HCT116 (cell line): Measurements from ENCODE around the gene PKDCC. TPM values are rescaled to one million over a fixed set of nuclear protein-coding genes. Genes with fewer than 3 reads are reported as not detected.

ENCODE experiments used
- ATAC-seq: fragments of 200-7000 bp; cut with Tn5 transposase; 2 replicates; pipeline ENCODE4 v1.9.1; 2020; ENCODE audit warnings: mild to moderate bottlenecking, moderate library complexity
- BruUV-seq: library from RNA; stranded (reverse); fragments of 400-500 nt; replicated peaks from 2 replicates; lab custom pipeline; 2021; lab: Mats Ljungman, UMichigan
- CTCF ChIA-PET: fragments of 300-600 bp; sonication (Branson Sonifier 250); formaldehyde crosslinking; loops from one replicate; lab custom pipeline; 2021; ENCODE audit warnings: antibody characterized with exemption; lab: Charles Lee
- POLR2A ChIA-PET: fragments of 300-600, 350-600 bp; sonication (Branson Sonifier 250); formaldehyde crosslinking; loops from one replicate; lab custom pipeline; 2021; ENCODE audit warnings: antibody characterized with exemption; lab: Charles Lee
- RAD21 ChIA-PET, 2 experiments: fragments of 300-600 bp; sonication (Branson Sonifier 250); formaldehyde crosslinking; loops; one replicate each; lab custom pipeline; 2023; ENCODE audit warnings: low total read pairs in 2 of 2; ENCODE audit not compliant: uncharacterized antibody in 2 of 2, unreplicated experiment in 2 of 2, low non-redundant PET in 1 of 2; lab: Charles Lee
- DNase-seq: peaks from one replicate; pipeline ENCODE4 v3.0.0-alpha.2; 2010; ENCODE audit warnings: low read depth, low spot score
- H2AFZ ChIP-seq: fragments of 200-600 bp; shearing (Covaris generic), sonication (generic); 2 replicates; pipeline ENCODE4 v1.6.1; 2017; ENCODE audit warnings: low read depth, mixed run types, mixed read lengths, antibody characterized with exemption, low read length; ENCODE audit not compliant: poor library complexity, severe bottlenecking
- H3K27ac ChIP-seq: 2 replicates; pipeline ENCODE4 v1.5.1; 2012; ENCODE audit warnings: low read depth, low read length
- H3K27me3 ChIP-seq: fragments of 200-600 bp; sonication (generic); 2 replicates; pipeline ENCODE4 v1.6.1; 2016; ENCODE audit warnings: mixed run types, low read length, mixed read lengths; ENCODE audit not compliant: insufficient read depth
- H3K36me3 ChIP-seq, 2 experiments: fragments of 200-500 bp in 1 of 2; fragments of 200-600 bp in 1 of 2; sonication (Bioruptor generic) in 1 of 2; sonication (generic) in 1 of 2; 2 replicates each; pipeline versions ENCODE4 v1.5.1 to v1.6.1; 2014 to 2016; ENCODE audit warnings: low read length in 2 of 2, inconsistent platforms in 1 of 2, mixed read lengths in 1 of 2, mixed run types in 1 of 2; ENCODE audit not compliant: insufficient read depth in 2 of 2, control insufficient read depth in 1 of 2
- H3K4me1 ChIP-seq, 2 experiments: fragments of 200-600 bp in 1 of 2; sonication (generic) in 1 of 2; 2 replicates each; pipeline versions ENCODE4 v1.5.1 to v1.6.1; 2012 to 2017; ENCODE audit warnings: low read length in 2 of 2, inconsistent platforms in 1 of 2, mild to moderate bottlenecking in 1 of 2, mixed read lengths in 1 of 2, mixed run types in 1 of 2, moderate library complexity in 1 of 2; ENCODE audit not compliant: insufficient read depth in 2 of 2, control insufficient read depth in 1 of 2
- H3K4me2 ChIP-seq: fragments of 200-600 bp; sonication (generic); 2 replicates; pipeline ENCODE4 v1.6.1; 2017; ENCODE audit warnings: mixed run types, low read length, mixed read lengths
- H3K4me3 ChIP-seq, 2 experiments: fragments of 200-600 bp in 1 of 2; sonication (generic) in 1 of 2; replicated peaks in 1 of 2; 2 replicates each; pipeline ENCODE4 v1.5.1; 2011 to 2016; ENCODE audit warnings: low read length in 2 of 2, control low read depth in 1 of 2, low read depth in 1 of 2, mild to moderate bottlenecking in 1 of 2, mixed read lengths in 1 of 2, mixed run types in 1 of 2
- H3K79me2 ChIP-seq: fragments of 200-600 bp; sonication (generic); 2 replicates; pipeline ENCODE4 v1.6.1; 2017; ENCODE audit warnings: mild to moderate bottlenecking, mixed run types, low read length, moderate library complexity, mixed read lengths; ENCODE audit not compliant: insufficient read depth
- H3K9ac ChIP-seq: fragments of 200-600 bp; sonication (generic); 2 replicates; pipeline ENCODE4 v1.6.1; 2016; ENCODE audit warnings: low read length, mixed read lengths
- H3K9me2 ChIP-seq: fragments of 200-600 bp; sonication (generic), shearing (Covaris generic); 2 replicates; pipeline ENCODE4 v1.6.1; 2017; ENCODE audit warnings: mixed run types, mild to moderate bottlenecking, moderate library complexity; ENCODE audit not compliant: insufficient read depth
- H3K9me3 ChIP-seq, 2 experiments: fragments of 200-500 bp in 1 of 2; fragments of 200-600 bp in 1 of 2; sonication (Bioruptor generic) in 1 of 2; sonication (generic) in 1 of 2; 2 replicates each; pipeline ENCODE4 v1.6.1; 2014 to 2017; ENCODE audit warnings: low read length in 2 of 2, mixed read lengths in 2 of 2, inconsistent platforms in 1 of 2, low read depth in 1 of 2, mild to moderate bottlenecking in 1 of 2, mixed run types in 1 of 2, moderate library complexity in 1 of 2; ENCODE audit not compliant: control insufficient read depth in 1 of 2, insufficient read depth in 1 of 2
- H4K20me1 ChIP-seq: fragments of 200-600 bp; sonication (generic), shearing (Covaris generic); 2 replicates; pipeline ENCODE4 v1.6.1; 2017; ENCODE audit warnings: mixed run types, mild to moderate bottlenecking, moderate library complexity; ENCODE audit not compliant: insufficient read depth
- CBX3 ChIP-seq: IDR thresholded peaks from 2 replicates; pipeline ENCODE4 v1.6.1; 2012; ENCODE audit warnings: low read depth
- CEBPB ChIP-seq: IDR thresholded peaks from 2 replicates; pipeline ENCODE4 v1.6.1; 2012; ENCODE audit warnings: low read depth
- ELF1 ChIP-seq: IDR thresholded peaks from 2 replicates; pipeline ENCODE4 v1.6.1; 2012; ENCODE audit warnings: low read depth, borderline replicate concordance
- EZH2 ChIP-seq: fragments of 200-600 bp; sonication (generic); IDR thresholded peaks from 2 replicates; pipeline ENCODE4 v1.6.1; 2017; ENCODE audit warnings: antibody characterized with exemption, mixed run types
- FOSL1 ChIP-seq: IDR thresholded peaks from 2 replicates; pipeline ENCODE4 v1.6.1; 2012; ENCODE audit warnings: low read depth
- JUND ChIP-seq: IDR thresholded peaks from 2 replicates; pipeline ENCODE4 v1.6.1; 2012
- RAD21 ChIP-seq: IDR thresholded peaks from 2 replicates; pipeline ENCODE4 v1.6.1; 2012; ENCODE audit warnings: low read depth, mild to moderate bottlenecking
- ZNF274 ChIP-seq: fragments of 200-500 bp; sonication (Bioruptor generic); IDR thresholded peaks from 2 replicates; pipeline ENCODE4 v1.6.1; 2014; ENCODE audit warnings: mild to moderate bottlenecking, low read depth, low read length, inconsistent platforms
- intact Hi-C: fragments of 100-400 bp; cut with micrococcal nuclease; formaldehyde crosslinking; loops from 2 replicates; pipeline ENCODE4 v1.10.0; 2022
- total RNA-seq: library from RNA; stranded (reverse); gene quantifications from one replicate; pipeline ENCODE4 v1.2.1, GENCODE V29; 2021; ENCODE audit not compliant: unreplicated experiment
- TF ChIP-seq, protein P1 (sequence below): IDR thresholded peaks from 2 replicates; pipeline ENCODE4 v1.6.1; 2012
- TF ChIP-seq, protein P2 (sequence below): IDR thresholded peaks from 2 replicates; pipeline ENCODE4 v1.6.1; 2012
- TF ChIP-seq, protein P3 (sequence below): IDR thresholded peaks from 2 replicates; pipeline ENCODE4 v1.6.1; 2011; ENCODE audit warnings: mild to moderate bottlenecking, low read length, moderate library complexity; ENCODE audit not compliant: insufficient replicate concordance; ENCODE audit errors: extremely low read depth

Gene PKDCC
- total RNA-seq, 1 experiment from 2014 or later, result 0.84 TPM

DNA sequence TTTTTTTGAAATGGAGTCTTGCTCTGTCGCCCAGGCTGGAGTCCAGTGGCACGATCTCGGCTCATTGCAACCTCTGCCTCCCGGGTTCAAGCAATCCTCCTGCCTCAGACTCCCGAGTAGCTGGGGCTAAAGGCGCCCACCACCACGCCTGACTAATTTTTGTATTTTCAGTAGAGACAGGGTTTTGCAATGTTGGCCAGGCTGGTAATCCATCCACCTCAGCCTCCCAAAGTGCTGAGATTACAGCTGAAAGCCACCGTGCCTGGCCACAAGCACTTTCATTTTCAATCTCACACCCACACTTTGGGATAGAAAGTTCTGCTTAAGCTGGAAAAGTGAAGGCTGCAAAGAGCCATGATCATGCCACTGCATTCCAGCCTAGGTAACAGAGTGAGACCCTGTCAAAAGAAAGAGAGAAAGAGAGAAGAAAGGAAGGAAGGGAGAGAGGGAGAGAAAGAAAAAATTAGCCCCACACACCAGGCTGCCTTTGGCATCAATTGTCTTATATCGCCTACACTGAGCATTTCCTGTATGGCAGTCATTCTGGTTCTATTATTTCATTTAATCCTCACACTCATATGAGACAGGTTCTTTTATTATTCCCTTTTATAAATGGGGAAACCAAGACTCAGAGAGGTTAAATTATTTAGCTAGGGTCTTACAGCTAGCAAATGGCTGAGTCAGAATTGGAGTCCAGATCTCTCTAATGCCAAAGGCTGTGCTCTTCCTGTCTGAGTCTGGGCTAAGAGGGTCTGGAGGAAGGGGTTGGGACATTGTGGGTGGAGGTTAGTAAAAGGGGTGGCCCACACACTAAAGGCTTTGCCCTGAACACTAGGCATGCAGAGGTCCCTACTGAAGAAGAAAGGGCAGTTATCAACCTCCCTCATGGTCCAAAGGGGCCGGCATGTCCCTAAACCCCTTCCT lies 37.9 kb upstream of the PKDCC start:
- Histone ChIP-seq H3K27me3 (no peaks in the 10 kb centered on the region), H3K9me2 (no peaks in the 10 kb centered on the region), H2AFZ (no peak overlapping the region), H3K4me2 (no peak overlapping the region), H3K27ac (no peak overlapping the region), H3K9ac (no peak overlapping the region), H3K4me3 (no peak overlapping the region), H3K9me3 (no peaks in the 10 kb centered on the region), H3K36me3 (no peaks in the 10 kb centered on the region), H4K20me1 (no peaks in the 10 kb centered on the region), H3K79me2 (no peaks in the 10 kb centered on the region), H3K4me1 (no peaks in the 10 kb centered on the region)
- CTCF ChIA-PET, result no interaction called here
- POLR2A ChIA-PET, result no interaction called here
- ATAC-seq (no peak), DNase-seq (no peak)
- BruUV-seq, result no TSS peak
- RAD21 ChIA-PET, result no interaction called here
- intact Hi-C loops, result no loop called here
- no peak for TF ChIP-seq FOSL1
- no peak for TF ChIP-seq ZNF274
- TF ChIP-seq, protein P1, sequence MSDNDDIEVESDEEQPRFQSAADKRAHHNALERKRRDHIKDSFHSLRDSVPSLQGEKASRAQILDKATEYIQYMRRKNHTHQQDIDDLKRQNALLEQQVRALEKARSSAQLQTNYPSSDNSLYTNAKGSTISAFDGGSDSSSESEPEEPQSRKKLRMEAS, result no peak
- no peak for TF ChIP-seq ELF1
- no peak for TF ChIP-seq RAD21
- TF ChIP-seq CBX3, result no peak
- no peak for TF ChIP-seq CEBPB
- TF ChIP-seq EZH2, result no peak
- TF ChIP-seq JUND, result no peak
- TF ChIP-seq, protein P2, sequence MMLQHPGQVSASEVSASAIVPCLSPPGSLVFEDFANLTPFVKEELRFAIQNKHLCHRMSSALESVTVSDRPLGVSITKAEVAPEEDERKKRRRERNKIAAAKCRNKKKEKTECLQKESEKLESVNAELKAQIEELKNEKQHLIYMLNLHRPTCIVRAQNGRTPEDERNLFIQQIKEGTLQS, result no peak
- TF ChIP-seq, protein P3, sequence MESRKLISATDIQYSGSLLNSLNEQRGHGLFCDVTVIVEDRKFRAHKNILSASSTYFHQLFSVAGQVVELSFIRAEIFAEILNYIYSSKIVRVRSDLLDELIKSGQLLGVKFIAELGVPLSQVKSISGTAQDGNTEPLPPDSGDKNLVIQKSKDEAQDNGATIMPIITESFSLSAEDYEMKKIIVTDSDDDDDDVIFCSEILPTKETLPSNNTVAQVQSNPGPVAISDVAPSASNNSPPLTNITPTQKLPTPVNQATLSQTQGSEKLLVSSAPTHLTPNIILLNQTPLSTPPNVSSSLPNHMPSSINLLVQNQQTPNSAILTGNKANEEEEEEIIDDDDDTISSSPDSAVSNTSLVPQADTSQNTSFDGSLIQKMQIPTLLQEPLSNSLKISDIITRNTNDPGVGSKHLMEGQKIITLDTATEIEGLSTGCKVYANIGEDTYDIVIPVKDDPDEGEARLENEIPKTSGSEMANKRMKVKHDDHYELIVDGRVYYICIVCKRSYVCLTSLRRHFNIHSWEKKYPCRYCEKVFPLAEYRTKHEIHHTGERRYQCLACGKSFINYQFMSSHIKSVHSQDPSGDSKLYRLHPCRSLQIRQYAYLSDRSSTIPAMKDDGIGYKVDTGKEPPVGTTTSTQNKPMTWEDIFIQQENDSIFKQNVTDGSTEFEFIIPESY, result no peak
